Measurements from ENCODE around the gene ZNF804A. TPM values are rescaled to one million over a fixed set of nuclear protein-coding genes. Genes with fewer than 3 reads are reported as not detected.

Gene ZNF804A
- total and polyA plus RNA-seq, 2 of the 8 experiments (the other 6 are each of a cell fraction or from before 2014, with no cell fraction given) = 0.02 TPM; not detected in 1

DNA sequence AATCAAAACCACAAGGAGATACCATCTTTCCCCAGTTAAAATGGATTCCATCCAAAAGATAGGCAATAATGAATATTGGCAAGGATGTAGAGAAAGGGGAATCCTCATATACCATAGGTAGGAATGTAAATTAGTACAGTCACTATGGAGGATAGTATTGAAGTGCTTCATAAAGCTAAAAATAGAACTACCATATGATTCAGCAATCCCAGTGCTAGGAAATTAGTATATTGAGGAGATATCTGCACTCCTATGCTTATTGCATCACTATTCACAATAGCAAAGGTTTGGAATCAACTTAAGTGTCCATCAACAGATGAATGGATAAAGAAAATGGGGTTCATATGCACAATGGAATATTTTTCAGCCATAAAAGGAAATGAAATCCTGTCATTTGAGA lies 251.2 kb downstream of the ZNF804A start (continued):
- TF ChIP-seq CBX5 (IDR thresholded peaks at IDR 0.05; ENCODE audit: low read depth, low read length) = no peak
- no peak for TF ChIP-seq EGR1 (IDR thresholded peaks at IDR 0.05; ENCODE audit: borderline replicate concordance, low read depth, low read length)
- TF ChIP-seq SIRT6 (IDR thresholded peaks at IDR 0.05; ENCODE audit: low read length) = no peak
- no peak for TF ChIP-seq SIX5 (IDR thresholded peaks at IDR 0.05; ENCODE audit: low read depth, low read length)
- no peak for TF ChIP-seq CEBPB (IDR thresholded peaks at IDR 0.05; ENCODE audit: low read depth, low read length)
- no peak for TF ChIP-seq BCL11A (IDR thresholded peaks at IDR 0.05; ENCODE audit: low read depth in 2 of 2, low read length in 2 of 2)

Data from H1 (cell line).